Endothelial cell of umbilical vein (primary cell): ENCODE results near the gene BLZF1. TPM values are rescaled to one million over a fixed set of nuclear protein-coding genes. Genes with fewer than 3 reads are reported as not detected.

Source experiments
- BruUV-seq: library from RNA; stranded (reverse); fragments of 400-500 nt; replicated peaks from 2 replicates; lab custom pipeline; 2021; lab: Mats Ljungman, UMichigan
- CTCF ChIA-PET: fragments of 300-600, 350-600 bp; sonication (Branson Sonifier 250); formaldehyde crosslinking; loops from one replicate; lab custom pipeline; 2021; ENCODE audit warnings: antibody characterized with exemption, inconsistent platforms; lab: Charles Lee
- POLR2A ChIA-PET: fragments of 300-600, 350-600 bp; sonication (Branson Sonifier 250); formaldehyde crosslinking; loops from one replicate; lab custom pipeline; 2021; ENCODE audit warnings: antibody characterized with exemption, inconsistent platforms; lab: Charles Lee
- DNase-seq: peaks from one replicate; pipeline ENCODE4 v3.0.0-alpha.2; 2011; ENCODE audit warnings: low read depth, low spot score
- FAIRE-seq: peaks from 2 replicates; lab custom pipeline; 2011; peaks lifted over from hg19 to GRCh38; lab: Jason Lieb, UNC
- H2AFZ ChIP-seq: 2 replicates; pipeline ENCODE4 v1.6.0; 2012; ENCODE audit warnings: low read depth, low read length, control low read depth, inconsistent platforms
- H3K27ac ChIP-seq: 2 replicates; pipeline ENCODE4 v1.5.1; 2011; ENCODE audit warnings: low read depth, mild to moderate bottlenecking, control low read depth, low read length, moderate library complexity; ENCODE audit not compliant: insufficient read depth
- H3K27me3 ChIP-seq, 2 experiments: 2 replicates each; pipeline versions ENCODE4 v1.6.0 to v1.6.1; 2011; ENCODE audit warnings: low read length in 2 of 2, mixed read lengths in 1 of 2; ENCODE audit not compliant: control insufficient read depth in 2 of 2, insufficient read depth in 2 of 2
- H3K36me3 ChIP-seq, 2 experiments: 2 replicates in 1 of 2; 3 replicates in 1 of 2; pipeline ENCODE4 v1.5.1; 2011; ENCODE audit warnings: low read length in 2 of 2, mild to moderate bottlenecking in 1 of 2, moderate library complexity in 1 of 2; ENCODE audit not compliant: control insufficient read depth in 2 of 2, insufficient read depth in 2 of 2; ENCODE audit errors: extremely low read depth in 1 of 2
- H3K4me1 ChIP-seq: 3 replicates; pipeline ENCODE4 v1.5.1; 2011; ENCODE audit warnings: mild to moderate bottlenecking, low read length; ENCODE audit not compliant: control insufficient read depth, insufficient read depth; ENCODE audit errors: extremely low read depth
- H3K4me2 ChIP-seq: 2 replicates; pipeline ENCODE4 v1.6.1; 2011; ENCODE audit warnings: low read length, control low read depth, mixed read lengths; ENCODE audit not compliant: insufficient read depth
- H3K4me3 ChIP-seq, 3 experiments: fragments of 200-600 bp in 1 of 3; sonication (generic), shearing (Covaris generic) in 1 of 3; replicated peaks in 1 of 3; 2 replicates each; pipeline ENCODE4 v1.5.1; 2011 to 2016; ENCODE audit warnings: control low read depth in 3 of 3, low read length in 3 of 3, mild to moderate bottlenecking in 2 of 3, inconsistent platforms in 1 of 3, low read depth in 1 of 3, moderate library complexity in 1 of 3; ENCODE audit not compliant: insufficient read depth in 1 of 3
- H3K79me2 ChIP-seq: 2 replicates; pipeline ENCODE4 v1.6.0; 2012; ENCODE audit warnings: low read length, inconsistent platforms; ENCODE audit not compliant: control insufficient read depth, insufficient read depth
- H3K9ac ChIP-seq: replicated peaks from 2 replicates; pipeline ENCODE3; 2011; ENCODE audit warnings: low read length, control low read depth; ENCODE audit not compliant: insufficient read depth; ENCODE audit errors: extremely low read depth
- H3K9me1 ChIP-seq: replicated peaks from 3 replicates; pipeline ENCODE4 v1.6.0; 2011; ENCODE audit warnings: mild to moderate bottlenecking, low read length; ENCODE audit not compliant: control insufficient read depth, insufficient read depth; ENCODE audit errors: extremely low read depth
- H3K9me3 ChIP-seq: replicated peaks from 2 replicates; pipeline ENCODE4 v1.5.1; 2012; ENCODE audit warnings: low read length, inconsistent platforms; ENCODE audit not compliant: control insufficient read depth, insufficient read depth
- H4K20me1 ChIP-seq: replicated peaks from 2 replicates; pipeline ENCODE3; 2011; ENCODE audit warnings: mild to moderate bottlenecking, low read length; ENCODE audit not compliant: control insufficient read depth, insufficient read depth; ENCODE audit errors: extremely low read depth
- EZH2 ChIP-seq: IDR thresholded peaks from 2 replicates; pipeline ENCODE4 v1.6.1; 2012; ENCODE audit warnings: borderline replicate concordance, low read depth, mild to moderate bottlenecking, moderate library complexity, low read length, inconsistent platforms; ENCODE audit not compliant: severe bottlenecking
- FOS ChIP-seq: IDR thresholded peaks from 2 replicates; pipeline ENCODE4 v1.6.1; 2011; ENCODE audit warnings: mild to moderate bottlenecking, low read length, moderate library complexity, borderline replicate concordance; ENCODE audit not compliant: insufficient read depth
- GATA2 ChIP-seq: IDR thresholded peaks from 2 replicates; pipeline ENCODE4 v1.7.0; 2011; ENCODE audit warnings: low read depth, mild to moderate bottlenecking, moderate library complexity, mixed read lengths, low read length; ENCODE audit not compliant: insufficient read length, insufficient read depth
- JUN ChIP-seq: IDR thresholded peaks from 2 replicates; pipeline ENCODE4 v1.6.1; 2011; ENCODE audit warnings: borderline replicate concordance, low read depth; ENCODE audit not compliant: insufficient read length, insufficient read depth
- MYC ChIP-seq: IDR thresholded peaks from one replicate; pipeline ENCODE4 v1.6.1; 2011; ENCODE audit warnings: mild to moderate bottlenecking, low read depth, low read length
- POLR2A ChIP-seq: IDR thresholded peaks from 2 replicates; pipeline ENCODE4 v1.6.1; 2012; ENCODE audit warnings: low read depth, mild to moderate bottlenecking, control low read depth, low read length
- POLR2AphosphoS5 ChIP-seq: IDR thresholded peaks from 2 replicates; pipeline ENCODE4 v1.6.1; 2012; ENCODE audit warnings: low read depth, mild to moderate bottlenecking, control low read depth, low read length, moderate library complexity; ENCODE audit not compliant: insufficient read depth
- dilution Hi-C: fragments of 300-500 bp; cut with MboI; formaldehyde crosslinking; loops from one replicate; pipeline ENCODE4 v1.15.0; 2019; ENCODE audit warnings: low sequenced_read_pairs; ENCODE audit not compliant: extremely low pct_ligation_motif_present
- intact Hi-C: fragments of 100-400 bp; cut with micrococcal nuclease; formaldehyde crosslinking; loops from one replicate; pipeline ENCODE4 v1.10.0; 2022
- polyA plus RNA-seq, 4 experiments: library from polyadenylated mRNA; depleted of rRNA in 3 of 4; stranded (reverse) in 3 of 4; unstranded in 1 of 4; fragments of >200 nt; gene quantifications; 2 replicates each; pipeline versions ENCODE4 v1.2.1 to v1.2.3, GENCODE V29; 2011 to 2012; ENCODE audit warnings: missing spikeins in 1 of 4
- total RNA-seq: library from RNA; stranded (reverse); gene quantifications from 2 replicates; pipeline ENCODE4 v1.2.3, GENCODE V29; 2021
- TF ChIP-seq, protein P1 (sequence below): IDR thresholded peaks from 2 replicates; pipeline ENCODE4 v1.6.1; 2011; ENCODE audit not compliant: insufficient read depth, insufficient read length
- TF ChIP-seq, protein P2 (sequence below), 2 donors: IDR thresholded peaks; 1 replicate in 1 of 2; 2 replicates in 1 of 2; pipeline ENCODE4 v1.5.1; 2011; ENCODE audit warnings: low read length in 2 of 2, mild to moderate bottlenecking in 2 of 2, moderate library complexity in 2 of 2, control low read depth in 1 of 2, inconsistent platforms in 1 of 2, low read depth in 1 of 2; ENCODE audit not compliant: insufficient read depth in 1 of 2; ENCODE audit errors: extremely low read depth in 1 of 2

BLZF1 gene
- total and polyA plus RNA-seq, 2 donors (not counting 3 experiments of a cell fraction or from before 2014, with no cell fraction given): 4.4 to 19.7 TPM

DNA sequence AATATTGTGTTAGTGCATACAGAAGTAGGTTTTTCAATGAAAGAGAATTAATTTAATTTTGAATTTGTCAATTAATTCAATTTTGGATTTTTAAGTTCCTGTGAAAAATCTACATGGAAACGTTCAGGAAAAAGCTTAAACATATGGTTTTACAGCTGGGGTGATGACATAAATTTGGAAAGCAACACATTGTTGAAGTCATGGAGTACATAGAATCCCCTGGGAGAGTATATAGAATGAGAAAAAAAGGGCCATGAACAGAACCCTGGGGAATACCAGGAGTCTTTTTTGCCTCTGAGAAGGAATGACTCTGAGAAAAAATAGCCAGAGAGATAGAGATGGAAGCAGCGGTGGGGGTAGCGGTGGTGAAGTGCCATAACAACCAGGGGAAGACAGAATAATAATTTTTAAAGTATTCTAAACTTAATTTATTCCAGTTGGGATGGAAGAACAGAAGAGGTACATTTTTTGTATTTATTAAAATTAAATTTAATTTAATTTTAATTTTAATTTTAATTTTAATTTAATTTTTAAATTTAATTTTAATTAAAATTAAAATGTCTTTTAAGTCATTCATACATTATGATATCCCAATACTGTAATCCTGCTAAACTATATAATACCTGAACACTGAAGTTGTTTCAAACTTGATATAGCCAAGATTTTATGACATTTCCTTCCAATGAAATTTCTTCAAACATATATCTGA is 49.3 kb upstream of the BLZF1 start:
- no peak for DNase-seq
- Histone ChIP-seq H3K9me3 (no peaks in the 10 kb centered on the region), H4K20me1 (no peaks in the 10 kb centered on the region), H3K27ac (no peak overlapping the region), H3K9me1 (no peaks in the 10 kb centered on the region), H3K4me2 (no peak overlapping the region), H3K79me2 (no peaks in the 10 kb centered on the region), H2AFZ (no peak overlapping the region), H3K4me1 (no peaks in the 10 kb centered on the region), H3K9ac (no peak overlapping the region), H3K36me3 (no peaks in the 10 kb centered on the region), H3K27me3 (no peaks in the 10 kb centered on the region), H3K4me3 (no peak overlapping the region)
- dilution Hi-C loops (no loop called here), intact Hi-C loops (no loop called here)
- CTCF ChIA-PET: no interaction called here
- BruUV-seq: no TSS peak
- TF ChIP-seq GATA2: no peak
- TF ChIP-seq, protein P1, sequence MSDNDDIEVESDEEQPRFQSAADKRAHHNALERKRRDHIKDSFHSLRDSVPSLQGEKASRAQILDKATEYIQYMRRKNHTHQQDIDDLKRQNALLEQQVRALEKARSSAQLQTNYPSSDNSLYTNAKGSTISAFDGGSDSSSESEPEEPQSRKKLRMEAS: no peak
- TF ChIP-seq EZH2: no peak
- TF ChIP-seq, protein P2, sequence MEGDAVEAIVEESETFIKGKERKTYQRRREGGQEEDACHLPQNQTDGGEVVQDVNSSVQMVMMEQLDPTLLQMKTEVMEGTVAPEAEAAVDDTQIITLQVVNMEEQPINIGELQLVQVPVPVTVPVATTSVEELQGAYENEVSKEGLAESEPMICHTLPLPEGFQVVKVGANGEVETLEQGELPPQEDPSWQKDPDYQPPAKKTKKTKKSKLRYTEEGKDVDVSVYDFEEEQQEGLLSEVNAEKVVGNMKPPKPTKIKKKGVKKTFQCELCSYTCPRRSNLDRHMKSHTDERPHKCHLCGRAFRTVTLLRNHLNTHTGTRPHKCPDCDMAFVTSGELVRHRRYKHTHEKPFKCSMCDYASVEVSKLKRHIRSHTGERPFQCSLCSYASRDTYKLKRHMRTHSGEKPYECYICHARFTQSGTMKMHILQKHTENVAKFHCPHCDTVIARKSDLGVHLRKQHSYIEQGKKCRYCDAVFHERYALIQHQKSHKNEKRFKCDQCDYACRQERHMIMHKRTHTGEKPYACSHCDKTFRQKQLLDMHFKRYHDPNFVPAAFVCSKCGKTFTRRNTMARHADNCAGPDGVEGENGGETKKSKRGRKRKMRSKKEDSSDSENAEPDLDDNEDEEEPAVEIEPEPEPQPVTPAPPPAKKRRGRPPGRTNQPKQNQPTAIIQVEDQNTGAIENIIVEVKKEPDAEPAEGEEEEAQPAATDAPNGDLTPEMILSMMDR (IDR thresholded peaks at IDR 0.05; ENCODE audit: extremely low read depth in 1 of 2, insufficient read depth in 1 of 2, low read depth in 1 of 2, low read length in 2 of 2): no peak
- TF ChIP-seq MYC: no peak
- no peak for TF ChIP-seq FOS
- TF ChIP-seq JUN: no peak
- no peak for TF ChIP-seq POLR2AphosphoS5
- no peak for TF ChIP-seq POLR2A
- FAIRE-seq: no peak
- POLR2A ChIA-PET: no interaction called here
